ENCODE data around the gene IPO11.

IPO11 gene

GRCh38 chr5:62596096-62596495 lies 183.5 kb downstream of the IPO11 start:
- TF ChIP-seq MAX (IDR thresholded peaks at IDR 0.05; ENCODE audit: low read depth, low read length) (no peak), MYC (IDR thresholded peaks at IDR 0.05; ENCODE audit: low read depth, low read length) (no peak), POLR2A (IDR thresholded peaks at IDR 0.05; ENCODE audit: extremely low read depth, insufficient read length) (no peak)

GRCh38 chr5:62596691-62597090 lies 184.1 kb downstream of the IPO11 start:
- DNase-seq (ENCODE audit: low read depth) = no peak
- TF ChIP-seq MYC (IDR thresholded peaks at IDR 0.05; ENCODE audit: low read depth, low read length) (no peak), CTCF (IDR thresholded peaks at IDR 0.05; ENCODE audit: low read depth, low read length) (no peak), POLR2A (IDR thresholded peaks at IDR 0.05; ENCODE audit: extremely low read depth, insufficient read length) (no peak), MAX (IDR thresholded peaks at IDR 0.05; ENCODE audit: low read depth, low read length) (no peak)
- H3K4me3 ChIP-seq (ENCODE audit: low read depth, low read length) = no peak overlapping the region

More at GRCh38 chr5:62596096-62596495, 183.5 kb downstream of the IPO11 start:
- no peak overlapping the region for H3K4me3 ChIP-seq (ENCODE audit: low read depth, low read length)
- DNase-seq (ENCODE audit: low read depth) = no peak

GRCh38 chr5:62597314-62597713 lies 184.8 kb downstream of the IPO11 start:
- no peak for TF ChIP-seq MAX (IDR thresholded peaks at IDR 0.05; ENCODE audit: low read depth, low read length)
- no peak for TF ChIP-seq MYC (IDR thresholded peaks at IDR 0.05; ENCODE audit: low read depth, low read length)
- TF ChIP-seq CTCF (IDR thresholded peaks at IDR 0.05; ENCODE audit: low read depth, low read length) = no peak
- TF ChIP-seq POLR2A (IDR thresholded peaks at IDR 0.05; ENCODE audit: extremely low read depth, insufficient read length) = no peak
- H3K4me3 ChIP-seq (ENCODE audit: low read depth, low read length) = no peak overlapping the region
- no peak for DNase-seq (ENCODE audit: low read depth)

GRCh38 chr5:62600560-62601252 lies 188.1 kb downstream of the IPO11 start:
- DNase-seq (ENCODE audit: low read depth) = no peak
- TF ChIP-seq MYC (IDR thresholded peaks at IDR 0.05; ENCODE audit: low read depth, low read length) (no peak), POLR2A (IDR thresholded peaks at IDR 0.05; ENCODE audit: extremely low read depth, insufficient read length) (no peak), CTCF (IDR thresholded peaks at IDR 0.05; ENCODE audit: low read depth, low read length) (no peak), MAX (IDR thresholded peaks at IDR 0.05; ENCODE audit: low read depth, low read length) (no peak)
- no peak overlapping the region for H3K4me3 ChIP-seq (ENCODE audit: low read depth, low read length)

GRCh38 chr5:62603934-62604333 lies 191.4 kb downstream of the IPO11 start:
- no peak for DNase-seq (ENCODE audit: low read depth)
- H3K4me3 ChIP-seq (ENCODE audit: low read depth, low read length) = no peak overlapping the region
- TF ChIP-seq POLR2A (IDR thresholded peaks at IDR 0.05; ENCODE audit: extremely low read depth, insufficient read length) (no peak), MAX (IDR thresholded peaks at IDR 0.05; ENCODE audit: low read depth, low read length) (no peak), MYC (IDR thresholded peaks at IDR 0.05; ENCODE audit: low read depth, low read length) (no peak), CTCF (IDR thresholded peaks at IDR 0.05; ENCODE audit: low read depth, low read length) (no peak)

- TF ChIP-seq POLR2A (IDR thresholded peaks at IDR 0.05; ENCODE audit: extremely low read depth, insufficient read length) = no peak
- no peak for TF ChIP-seq CTCF (IDR thresholded peaks at IDR 0.05; ENCODE audit: low read depth, low read length)
- no peak for TF ChIP-seq MYC (IDR thresholded peaks at IDR 0.05; ENCODE audit: low read depth, low read length)
- no peak for TF ChIP-seq MAX (IDR thresholded peaks at IDR 0.05; ENCODE audit: low read depth, low read length)
- no peak for DNase-seq (ENCODE audit: low read depth)
- H3K4me3 ChIP-seq (ENCODE audit: low read depth, low read length) = no peak overlapping the region
Observed at GRCh38 chr5:62605638-62606037, 193.1 kb downstream of the IPO11 start.
